Stimulated activated CD4-positive, alpha-beta T cell treated with anti-CD3 and anti-CD28 coated beads, TNF-alpha, amount 100 ng/mL, for 48 hours (primary cell): Measurements from ENCODE around the gene HOXB6.

ENCODE experiments used
- DNase-seq, 3 donors: peaks; one replicate each; pipeline ENCODE4 v3.0.0-alpha.2; 2020; ENCODE audit warnings: low read depth in 3 of 3

The HOXB6 gene

GRCh38 chr17:48634493-48635208, 29.9 kb upstream of the HOXB6 start:
- no peak for DNase-seq

GRCh38 chr17:48633266-48633677, 28.5 kb upstream of the HOXB6 start:
- no peak for DNase-seq

- DNase-seq: no peak
Measured at GRCh38 chr17:48632579-48633265, 27.9 kb upstream of the HOXB6 start.

GRCh38 chr17:48631693-48632578, 27.1 kb upstream of the HOXB6 start:
- no peak for DNase-seq

- DNase-seq: no peak
Measured at GRCh38 chr17:48630925-48631692, 26.3 kb upstream of the HOXB6 start.

GRCh38 chr17:48630009-48630924, 25.5 kb upstream of the HOXB6 start:
- DNase-seq: no peak

- DNase-seq: no peak
Measured at GRCh38 chr17:48629411-48629759, 24.6 kb upstream of the HOXB6 start.

GRCh38 chr17:48628649-48629410, 24.0 kb upstream of the HOXB6 start:
- DNase-seq: no peak

- no peak for DNase-seq
Measured at GRCh38 chr17:48627623-48628521, 23.1 kb upstream of the HOXB6 start.

GRCh38 chr17:48627118-48627597, 22.4 kb upstream of the HOXB6 start:
- DNase-seq: no peak

GRCh38 chr17:48626245-48627117, 21.7 kb upstream of the HOXB6 start, which contains the start of gene HOXB9:
Gene HOXB9, minus strand, starts transcription at chr17:48626358. Its CDS starts 89 bp downstream, at chr17:48626269.
- no peak for DNase-seq

GRCh38 chr17:48625495-48626244, 20.9 kb upstream of the HOXB6 start:
- DNase-seq: no peak

GRCh38 chr17:48624544-48625494, 20.0 kb upstream of the HOXB6 start:
- no peak for DNase-seq

- DNase-seq: no peak
Measured at GRCh38 chr17:48624118-48624517, 19.3 kb upstream of the HOXB6 start.

GRCh38 chr17:48623583-48623982, 18.8 kb upstream of the HOXB6 start:
- DNase-seq: no peak

- DNase-seq: no peak
Measured at GRCh38 chr17:48622857-48623256, 18.1 kb upstream of the HOXB6 start.
